GM06990 (cell line): ENCODE measurements around the gene CYP2W1.

Experiments
- DNase-seq: peaks from one replicate; pipeline ENCODE4 v3.0.0-alpha.2; 2011; ENCODE audit not compliant: insufficient read length; ENCODE audit errors: extremely low read depth
- H3K27me3 ChIP-seq: replicated peaks from 2 replicates; pipeline ENCODE4 v1.6.0; 2011; ENCODE audit warnings: low read length; ENCODE audit not compliant: control insufficient read depth, insufficient read depth
- H3K36me3 ChIP-seq: 2 replicates; pipeline ENCODE4 v1.5.1; 2011; ENCODE audit warnings: low read length; ENCODE audit not compliant: control insufficient read depth, insufficient read depth
- H3K4me3 ChIP-seq: replicated peaks from 2 replicates; pipeline ENCODE4 v1.5.1; 2011; ENCODE audit warnings: low read depth, mild to moderate bottlenecking, control low read depth, low read length
- CTCF ChIP-seq: IDR thresholded peaks from 2 replicates; pipeline ENCODE4 v1.5.1; 2011; ENCODE audit warnings: low read length, control low read depth, mild to moderate bottlenecking, inconsistent platforms; ENCODE audit not compliant: insufficient read depth, poor library complexity, severe bottlenecking

The CYP2W1 gene

GRCh38 chr7:972676-973309 is 10.2 kb upstream of the CYP2W1 start:
- no peak for TF ChIP-seq CTCF
- no peak for DNase-seq
- no peaks in the 10 kb centered on the region for H3K27me3 ChIP-seq
- peaks cover 21% of the 10 kb centered on the region for H3K36me3 ChIP-seq
- no peak overlapping the region for H3K4me3 ChIP-seq

GRCh38 chr7:973312-973711 is 9.7 kb upstream of the CYP2W1 start:
- no peak for DNase-seq
- Histone ChIP-seq H3K36me3 (peaks cover 15% of the 10 kb centered on the region), H3K4me3 (no peak overlapping the region), H3K27me3 (no peaks in the 10 kb centered on the region)
- TF ChIP-seq CTCF = no peak

- H3K4me3 ChIP-seq = peak overlapping the region; percentile 98
- no peak for TF ChIP-seq CTCF
- H3K36me3 ChIP-seq = peaks cover 13% of the 10 kb centered on the region
- no peaks in the 10 kb centered on the region for H3K27me3 ChIP-seq
- no peak for DNase-seq
Measured at GRCh38 chr7:974172-974571, 8.8 kb upstream of the CYP2W1 start.

- Histone ChIP-seq H3K4me3 (peak within 1 kb of the TSS; percentile 98), H3K27me3 (no peaks in the 10 kb centered on the region), H3K36me3 (peaks cover 9% of the 10 kb centered on the region)
- no peak for TF ChIP-seq CTCF
- peak; percentile 91 for DNase-seq
Measured at GRCh38 chr7:974820-975681, 7.9 kb upstream of the CYP2W1 start, which contains the start of gene COX19. COX19 (minus strand) TSS chr7:975549; CDS start chr7:975509, 40 bp downstream.

- Histone ChIP-seq H3K36me3 (peaks cover 5% of the 10 kb centered on the region), H3K27me3 (no peaks in the 10 kb centered on the region), H3K4me3 (no peak overlapping the region; the same call in 1 of the 2 replicates)
- no peak for TF ChIP-seq CTCF
- DNase-seq = no peak
Measured at GRCh38 chr7:975702-976473, 7.1 kb upstream of the CYP2W1 start.
